Pancreas (tissue), 10 donors: ENCODE data around the gene PALLD. TPM values are rescaled to one million over a fixed set of nuclear protein-coding genes. Genes with fewer than 3 reads are reported as not detected.
A peak's percentile ranks its signal among the peaks of the same experiment; 100 is the strongest.
"Not testable (repeated sequence)": the region's sequence is repeated elsewhere in the genome, so short reads cannot be mapped to it uniquely, and the experiment has no call there.

ENCODE experiments used
- ATAC-seq, 4 donors: fragments of 200-7000 bp; cut with Tn5 transposase; one replicate each; pipeline versions ENCODE4 v1.8.0 to v1.9.1; 2020; ENCODE audit warnings: mild to moderate bottlenecking in 4 of 4, moderate library complexity in 4 of 4
- DNase-seq, 6 donors: peaks; one replicate each; pipeline ENCODE4 v3.0.0-alpha.2; 2020
- FAIRE-seq: peaks from 2 replicates; lab custom pipeline; 2012; peaks lifted over from hg19 to GRCh38; lab: Jason Lieb, UNC
- H3K27ac ChIP-seq, 4 donors: fragments of 200-600 bp; sonication (generic); 1 replicate in 3 of 4; 2 replicates in 1 of 4; pipeline versions ENCODE4 v1.5.0 to v1.8.0; 2020
- H3K27me3 ChIP-seq, 4 donors: fragments of 200-600 bp; one replicate each; pipeline ENCODE4 v1.8.0; 2021
- H3K36me3 ChIP-seq, 3 donors: fragments of 200-600 bp; sonication (generic) in 1 of 3; one replicate each; pipeline versions ENCODE4 v1.5.0 to v1.8.0; 2020 to 2021
- H3K4me1 ChIP-seq, 3 donors: fragments of 200-600 bp; one replicate each; pipeline ENCODE4 v1.8.0; 2021
- H3K4me3 ChIP-seq, 4 donors: fragments of 200-600 bp; sonication (generic) in 2 of 4; one replicate each; pipeline versions ENCODE4 v1.5.0 to v1.8.0; 2020 to 2021
- H3K9me3 ChIP-seq, 4 donors: fragments of 200-600 bp; one replicate each; pipeline ENCODE4 v1.8.0; 2021
- CTCF ChIP-seq, 4 donors: fragments of 200-600 bp; sonication (generic) in 3 of 4; IDR thresholded peaks; one replicate each; pipeline versions ENCODE4 v1.5.0 to v1.8.0; 2021; ENCODE audit warnings: antibody characterized with exemption in 4 of 4
- WGBS, 2 donors: extraction: QIAGEN DNeasy Blood & Tissue Kit; methylation state at CpG; one replicate each; pipeline ENCODE4 v1.1.7; 2013; 5-methylcytosine and 5-hydroxymethylcytosine counted together
- intact Hi-C, 3 donors: fragments of 100-400 bp; cut with DNase I; formaldehyde crosslinking; loops; one replicate each; pipeline versions ENCODE4 v1.11.1 to v1.14.2; 2022
- polyA plus RNA-seq, 2 donors: library from polyadenylated mRNA; stranded (reverse); fragments of 200-250 nt; gene quantifications; one replicate each; pipeline ENCODE4 v1.2.3, GENCODE V29; 2013
- total RNA-seq, 6 donors: library from RNA; stranded (reverse); fragmentation: NEBNext Ultra II Directional in 4 of 6; extraction: Animal tissue kit (Norgen Biotek cat#: 25700) in 4 of 6; gene quantifications; one replicate each; pipeline versions ENCODE4 v1.2.1 to v1.2.4, GENCODE V29; 2021 to 2023
- donor health status: healthy with polysubstance abuse.
- donor health status: DM: no; HTN: no; CAD: no; lungs with moderate emphysema.
- donor health status: DM: no; HTN: no; CAD: no.
- donor health status: control.
- donor health status: control.
- donor health status: Bipolar disorder and iron deficiency.
- donor health status: DM: yes; HTN: yes; CAD: no.
- donor health status: DM: no; HTN: no; CAD: no.
- donor health status: DM: no; HTN: no; CAD: no.
- donor health status: DM: yes; HTN: yes; CAD: no.

Gene PALLD
- total and polyA plus RNA-seq, 8 donors, result 4.4 to 44.2 (median 14.1) TPM

GRCh38 chr4:168942985-168943384 lies 446.1 kb downstream of the PALLD start:
- H3K4me1 ChIP-seq, result no peaks in the 10 kb centered on the region
- no peak for FAIRE-seq
- H3K27ac ChIP-seq, result no peak overlapping the region
- H3K4me3 ChIP-seq, result no peak overlapping the region
- no peaks in the 10 kb centered on the region for H3K27me3 ChIP-seq
- WGBS, 2 donors, result 83 to 85% methylated on average over 3 of the region's 3 CpGs
- TF ChIP-seq CTCF (IDR thresholded peaks at IDR 0.05), result peak in 1 of 4 donors; percentile 11
- DNase-seq, result no peak
- no peaks in the 10 kb centered on the region for H3K9me3 ChIP-seq
- no peak for ATAC-seq
- intact Hi-C loops, result no loop called here
- no peaks in the 10 kb centered on the region for H3K36me3 ChIP-seq

GRCh38 chr4:168945291-168945690 lies 448.4 kb downstream of the PALLD start:
- H3K27me3 ChIP-seq, result no peaks in the 10 kb centered on the region
- no peaks in the 10 kb centered on the region for H3K9me3 ChIP-seq
- no peaks in the 10 kb centered on the region for H3K4me1 ChIP-seq
- H3K27ac ChIP-seq, result no peak overlapping the region
- H3K4me3 ChIP-seq, result no peak overlapping the region
- DNase-seq, result no peak
- no peaks in the 10 kb centered on the region for H3K36me3 ChIP-seq
- intact Hi-C loops, result no loop called here
- TF ChIP-seq CTCF (IDR thresholded peaks at IDR 0.05), result no peak
- ATAC-seq, result no peak
- FAIRE-seq, result no peak
- 64 to 68% methylated on average over 2 of the region's 2 CpGs for WGBS, 2 donors

- WGBS, 2 donors, result 93 to 95% methylated on average over 3 of the region's 3 CpGs
- H3K9me3 ChIP-seq, H3K36me3 ChIP-seq, H3K27ac ChIP-seq, FAIRE-seq, DNase-seq, H3K4me1 ChIP-seq, H3K4me3 ChIP-seq, ATAC-seq, intact Hi-C loops, H3K27me3 ChIP-seq: not testable (repeated sequence)
Observed at GRCh38 chr4:168952821-168953246, 456.0 kb downstream of the PALLD start.

GRCh38 chr4:168955674-168956073 lies 458.8 kb downstream of the PALLD start:
- H3K4me1 ChIP-seq, result no peaks in the 10 kb centered on the region
- intact Hi-C loops, result no loop called here
- no peak overlapping the region for H3K4me3 ChIP-seq
- H3K27me3 ChIP-seq, result no peaks in the 10 kb centered on the region
- no peaks in the 10 kb centered on the region for H3K9me3 ChIP-seq
- ATAC-seq (no peak), DNase-seq (no peak), FAIRE-seq (no peak)
- TF ChIP-seq CTCF (IDR thresholded peaks at IDR 0.05), result no peak
- H3K36me3 ChIP-seq, result no peaks in the 10 kb centered on the region
- H3K27ac ChIP-seq, result no peak overlapping the region
- WGBS, 2 donors, result 92 to 94% methylated on average over 2 of the region's 2 CpGs

GRCh38 chr4:168960716-168961115 lies 463.9 kb downstream of the PALLD start:
- TF ChIP-seq CTCF (IDR thresholded peaks at IDR 0.05), result no peak
- Histone ChIP-seq H3K36me3 (no peaks in the 10 kb centered on the region), H3K4me3 (no peak overlapping the region), H3K27ac (no peak overlapping the region), H3K9me3 (no peaks in the 10 kb centered on the region), H3K4me1 (no peaks in the 10 kb centered on the region), H3K27me3 (no peaks in the 10 kb centered on the region)
- ATAC-seq (no peak), FAIRE-seq (no peak), DNase-seq (no peak)
- 97 to 98% methylated on average over 5 of the region's 5 CpGs for WGBS, 2 donors
- intact Hi-C loops, result no loop called here
